Endothelial cell (in vitro differentiated cells): ENCODE data around the gene APBB2. TPM values are rescaled to one million over a fixed set of nuclear protein-coding genes. Genes with fewer than 3 reads are reported as not detected.
"Not testable (repeated sequence)": the region's sequence is repeated elsewhere in the genome, so short reads cannot be mapped to it uniquely, and the experiment has no call there.

ENCODE experiments used
- DNase-seq: peaks from one replicate; pipeline ENCODE4 v3.0.0; 2021; ENCODE audit warnings: low spot score
- H3K27ac Mint-ChIP-seq: one replicate; pipeline ENCODE4 v1.8.0; 2021; ENCODE audit warnings: mixed read lengths, inconsistent platforms; ENCODE audit not compliant: unreplicated experiment
- H3K27me3 Mint-ChIP-seq: one replicate; pipeline ENCODE4 v1.8.0; 2021; ENCODE audit warnings: mild to moderate bottlenecking, moderate library complexity, mixed read lengths, inconsistent platforms; ENCODE audit not compliant: unreplicated experiment
- H3K36me3 Mint-ChIP-seq: one replicate; pipeline ENCODE4 v1.8.0; 2021; ENCODE audit warnings: mild to moderate bottlenecking, low read depth, mixed read lengths, inconsistent platforms; ENCODE audit not compliant: unreplicated experiment
- H3K4me1 Mint-ChIP-seq: one replicate; pipeline ENCODE4 v1.8.0; 2021; ENCODE audit warnings: mild to moderate bottlenecking, mixed read lengths, inconsistent platforms; ENCODE audit not compliant: unreplicated experiment
- H3K4me3 Mint-ChIP-seq: one replicate; pipeline ENCODE4 v1.8.0; 2021; ENCODE audit warnings: mild to moderate bottlenecking, mixed read lengths, inconsistent platforms; ENCODE audit not compliant: unreplicated experiment
- H3K9me3 Mint-ChIP-seq: one replicate; pipeline ENCODE4 v1.8.0; 2021; ENCODE audit warnings: mixed read lengths, inconsistent platforms; ENCODE audit not compliant: unreplicated experiment
- CTCF ChIP-seq: fragments of 200-600 bp; sonication (generic); IDR thresholded peaks from one replicate; pipeline ENCODE4 v1.5.0; 2021; ENCODE audit warnings: antibody characterized with exemption; ENCODE audit not compliant: unreplicated experiment
- total RNA-seq: library from RNA; stranded (reverse); fragmentation: NEBNext Ultra II Directional; extraction: Animal tissue kit (Norgen Biotek cat#: 25700); gene quantifications from one replicate; pipeline ENCODE4 v1.2.1, GENCODE V29; 2021; ENCODE audit not compliant: unreplicated experiment

Gene APBB2
- total RNA-seq, 1 donor from 2014 or later: 103 TPM

GRCh38 chr4:40910706-40911105 lies 303.6 kb downstream of the APBB2 start:
- Mint-ChIP-seq H3K4me1 (peaks cover 13% of the 10 kb centered on the region), H3K9me3 (no peaks in the 10 kb centered on the region), H3K27me3 (peaks cover 10% of the 10 kb centered on the region), H3K36me3 (peaks cover 22% of the 10 kb centered on the region), H3K4me3 (no peak overlapping the region), H3K27ac (no peak overlapping the region)
- DNase-seq: no peak
- TF ChIP-seq CTCF: no peak

- Mint-ChIP-seq H3K36me3 (peaks cover 16% of the 10 kb centered on the region), H3K4me1 (peaks cover 13% of the 10 kb centered on the region), H3K27me3 (peaks cover 8% of the 10 kb centered on the region), H3K9me3 (no peaks in the 10 kb centered on the region), H3K4me3 (no peak overlapping the region), H3K27ac (no peak overlapping the region)
- no peak for TF ChIP-seq CTCF
- no peak for DNase-seq
Measured at GRCh38 chr4:40909363-40909876, 304.9 kb downstream of the APBB2 start.

- DNase-seq: peak; percentile 83
- peak; percentile 98 for TF ChIP-seq CTCF
- Mint-ChIP-seq H3K27ac (no peak overlapping the region), H3K4me1 (peaks cover 13% of the 10 kb centered on the region), H3K36me3 (peaks cover 14% of the 10 kb centered on the region), H3K4me3 (no peak overlapping the region), H3K27me3 (peaks cover 8% of the 10 kb centered on the region), H3K9me3 (no peaks in the 10 kb centered on the region)
Measured at GRCh38 chr4:40908702-40909362, 305.5 kb downstream of the APBB2 start.

GRCh38 chr4:40908297-40908696 lies 306.0 kb downstream of the APBB2 start:
- H3K27ac Mint-ChIP-seq: no peak overlapping the region
- peaks cover 10% of the 10 kb centered on the region for H3K36me3 Mint-ChIP-seq
- TF ChIP-seq CTCF: no peak
- H3K27me3 Mint-ChIP-seq: peaks cover 8% of the 10 kb centered on the region
- no peak overlapping the region for H3K4me3 Mint-ChIP-seq
- peaks cover 13% of the 10 kb centered on the region for H3K4me1 Mint-ChIP-seq
- H3K9me3 Mint-ChIP-seq: no peaks in the 10 kb centered on the region
- no peak for DNase-seq

- no peak for TF ChIP-seq CTCF
- no peaks in the 10 kb centered on the region for H3K9me3 Mint-ChIP-seq
- no peak overlapping the region for H3K27ac Mint-ChIP-seq
- H3K27me3 Mint-ChIP-seq: peaks cover 8% of the 10 kb centered on the region
- H3K4me1 Mint-ChIP-seq: peaks cover 13% of the 10 kb centered on the region
- no peak overlapping the region for H3K4me3 Mint-ChIP-seq
- H3K36me3 Mint-ChIP-seq: peaks cover 14% of the 10 kb centered on the region
- no peak for DNase-seq
Measured at GRCh38 chr4:40905414-40905813, 308.9 kb downstream of the APBB2 start.

- not testable (repeated sequence) for H3K27me3 Mint-ChIP-seq, H3K27ac Mint-ChIP-seq, H3K9me3 Mint-ChIP-seq, DNase-seq, H3K4me3 Mint-ChIP-seq, H3K4me1 Mint-ChIP-seq
- peaks cover 19% of the 10 kb centered on the region for H3K36me3 Mint-ChIP-seq
Measured at GRCh38 chr4:40900531-40900930, 313.8 kb downstream of the APBB2 start.
